Astrocyte (in vitro differentiated cells and primary cell): Measurements from ENCODE around the gene ZNF668.

ENCODE experiments used
- EZH2 ChIP-seq: IDR thresholded peaks from 2 replicates; pipeline ENCODE4 v1.6.1; 2012; ENCODE audit warnings: mild to moderate bottlenecking, low read length, inconsistent platforms; ENCODE audit not compliant: insufficient read depth
- TF ChIP-seq, protein P1 (sequence below): IDR thresholded peaks from 2 replicates; pipeline ENCODE4 v1.5.1; 2011; ENCODE audit warnings: low read depth, mild to moderate bottlenecking, inconsistent platforms, low read length, moderate library complexity; ENCODE audit not compliant: insufficient read depth

DNA sequence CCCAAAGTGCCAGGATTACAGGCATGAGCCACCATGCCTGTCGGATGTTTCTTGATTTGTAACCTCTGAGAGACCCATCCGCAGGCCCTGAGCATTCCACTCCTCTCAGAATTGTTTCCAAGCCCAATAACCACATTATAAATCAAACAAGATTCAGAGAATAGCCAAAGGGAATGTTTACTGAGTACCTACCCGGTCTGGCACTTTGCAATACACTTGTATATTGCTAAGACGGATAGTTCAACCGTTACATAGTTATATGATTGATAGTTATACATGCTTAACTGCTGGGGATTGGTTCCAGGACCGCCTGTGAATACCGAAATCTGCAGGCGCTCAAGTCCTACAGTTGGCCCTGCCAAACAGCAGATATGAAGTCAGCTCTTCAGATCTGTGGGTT lies 40.4 kb upstream of the ZNF668 start:
- TF ChIP-seq, protein P1, sequence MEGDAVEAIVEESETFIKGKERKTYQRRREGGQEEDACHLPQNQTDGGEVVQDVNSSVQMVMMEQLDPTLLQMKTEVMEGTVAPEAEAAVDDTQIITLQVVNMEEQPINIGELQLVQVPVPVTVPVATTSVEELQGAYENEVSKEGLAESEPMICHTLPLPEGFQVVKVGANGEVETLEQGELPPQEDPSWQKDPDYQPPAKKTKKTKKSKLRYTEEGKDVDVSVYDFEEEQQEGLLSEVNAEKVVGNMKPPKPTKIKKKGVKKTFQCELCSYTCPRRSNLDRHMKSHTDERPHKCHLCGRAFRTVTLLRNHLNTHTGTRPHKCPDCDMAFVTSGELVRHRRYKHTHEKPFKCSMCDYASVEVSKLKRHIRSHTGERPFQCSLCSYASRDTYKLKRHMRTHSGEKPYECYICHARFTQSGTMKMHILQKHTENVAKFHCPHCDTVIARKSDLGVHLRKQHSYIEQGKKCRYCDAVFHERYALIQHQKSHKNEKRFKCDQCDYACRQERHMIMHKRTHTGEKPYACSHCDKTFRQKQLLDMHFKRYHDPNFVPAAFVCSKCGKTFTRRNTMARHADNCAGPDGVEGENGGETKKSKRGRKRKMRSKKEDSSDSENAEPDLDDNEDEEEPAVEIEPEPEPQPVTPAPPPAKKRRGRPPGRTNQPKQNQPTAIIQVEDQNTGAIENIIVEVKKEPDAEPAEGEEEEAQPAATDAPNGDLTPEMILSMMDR: no peak
- no peak for TF ChIP-seq EZH2
